Naive thymus-derived CD4-positive, alpha-beta T cell (primary cell): ENCODE results near the gene NTHL1. TPM values are rescaled to one million over a fixed set of nuclear protein-coding genes. Genes with fewer than 3 reads are reported as not detected.

Experiments used
- ATAC-seq: fragments of 150-1000 bp; cut with Tn5 transposase; 2 replicates; pipeline ENCODE4 v1.10.0; 2021; ENCODE audit warnings: mild to moderate bottlenecking, moderate library complexity
- CTCF ChIA-PET: fragments of 350-600 bp; sonication (Branson Sonifier 250); formaldehyde crosslinking; loops from one replicate; lab custom pipeline; 2021; ENCODE audit warnings: antibody characterized with exemption; lab: Charles Lee
- POLR2A ChIA-PET: fragments of 350-600 bp; sonication (Branson Sonifier 250); formaldehyde crosslinking; loops from one replicate; lab custom pipeline; 2021; ENCODE audit warnings: antibody characterized with exemption, inconsistent platforms; lab: Charles Lee
- DNase-seq, 9 donors: peaks; one replicate each; pipeline versions ENCODE4 v3.0.0 to v3.0.0-alpha.2; 2020 to 2022; ENCODE audit warnings: mixed read lengths in 1 of 9
- H3K27ac ChIP-seq: one replicate; pipeline ENCODE4 v1.7.0; 2013; ENCODE audit warnings: mild to moderate bottlenecking, low read depth, low read length, moderate library complexity
- H3K27me3 ChIP-seq, 2 donors: one replicate each; pipeline ENCODE4 v1.7.0; 2013; ENCODE audit warnings: low read length in 2 of 2, mild to moderate bottlenecking in 2 of 2, moderate library complexity in 2 of 2; ENCODE audit not compliant: control insufficient read depth in 2 of 2, insufficient read depth in 2 of 2
- H3K36me3 ChIP-seq, 3 experiments: 1 replicate in 2 of 3; 2 replicates in 1 of 3; pipeline ENCODE4 v1.7.0; 2013; ENCODE audit warnings: low read length in 3 of 3, mild to moderate bottlenecking in 3 of 3, moderate library complexity in 1 of 3; ENCODE audit not compliant: insufficient read depth in 3 of 3, control insufficient read depth in 2 of 3
- H3K4me1 ChIP-seq, 2 donors: one replicate each; pipeline ENCODE4 v1.7.0; 2013; ENCODE audit warnings: low read length in 2 of 2, mild to moderate bottlenecking in 2 of 2, moderate library complexity in 1 of 2; ENCODE audit not compliant: control insufficient read depth in 2 of 2, insufficient read depth in 2 of 2
- H3K4me3 ChIP-seq: 2 replicates; pipeline ENCODE4 v1.7.0; 2013; ENCODE audit warnings: mild to moderate bottlenecking, low read length
- H3K9me3 ChIP-seq, 3 experiments: 1 replicate in 2 of 3; 2 replicates in 1 of 3; pipeline ENCODE4 v1.7.0; 2013; ENCODE audit warnings: low read length in 3 of 3; ENCODE audit not compliant: control insufficient read depth in 2 of 3
- H3K27ac Mint-ChIP-seq, 9 donors: one replicate each; pipeline ENCODE4 v1.8.0; 2020 to 2022; ENCODE audit warnings: mixed read lengths in 9 of 9, mild to moderate bottlenecking in 8 of 9, moderate library complexity in 5 of 9, inconsistent platforms in 2 of 9
- H3K27me3 Mint-ChIP-seq, 5 donors: one replicate each; pipeline ENCODE4 v1.8.0; 2021 to 2022; ENCODE audit warnings: mixed read lengths in 5 of 5, mild to moderate bottlenecking in 1 of 5
- H3K36me3 Mint-ChIP-seq, 5 donors: one replicate each; pipeline ENCODE4 v1.8.0; 2020 to 2022; ENCODE audit warnings: mixed read lengths in 5 of 5, mild to moderate bottlenecking in 3 of 5, inconsistent platforms in 1 of 5
- H3K4me1 Mint-ChIP-seq, 7 donors: one replicate each; pipeline ENCODE4 v1.8.0; 2020 to 2022; ENCODE audit warnings: mixed read lengths in 7 of 7, mild to moderate bottlenecking in 3 of 7, inconsistent platforms in 1 of 7
- H3K4me3 Mint-ChIP-seq, 10 donors: one replicate each; pipeline ENCODE4 v1.8.0; 2020 to 2022; ENCODE audit warnings: mild to moderate bottlenecking in 10 of 10, mixed read lengths in 10 of 10, moderate library complexity in 6 of 10, inconsistent platforms in 2 of 10
- H3K9me3 Mint-ChIP-seq, 11 donors: one replicate each; pipeline ENCODE4 v1.8.0; 2020 to 2022; ENCODE audit warnings: mixed read lengths in 11 of 11, mild to moderate bottlenecking in 4 of 11, inconsistent platforms in 1 of 11, moderate library complexity in 1 of 11
- intact Hi-C, 2 donors: fragments of 100-400 bp; cut with micrococcal nuclease; formaldehyde crosslinking; loops; one replicate each; pipeline ENCODE4 v1.15.1; 2023
- polyA plus RNA-seq, 2 donors: library from polyadenylated mRNA; unstranded; fragments of 300-500 nt; fragmentation: Illumina TruSeq; gene quantifications; one replicate each; pipeline ENCODE4 v1.2.3, GENCODE V29; 2021
- total RNA-seq, 6 experiments: library from RNA in 5 of 6; stranded (reverse) in 5 of 6; gene quantifications; 1 replicate in 5 of 6; 2 replicates in 1 of 6; pipeline ENCODE4 v1.2.3 and lab custom pipeline; 2021 to 2026

NTHL1 gene
- total and polyA plus RNA-seq, 7 experiments from 2014 or later: 4.4 to 27.0 (median 9.4) TPM

- POLR2A ChIA-PET: no interaction called here
- CTCF ChIA-PET: no interaction called here
These were observed 16.8 kb upstream of the NTHL1 start for GRCh38 chr16:2064368-2064945.

GRCh38 chr16:2063861-2064260, 16.2 kb upstream of the NTHL1 start:
- H3K36me3 ChIP-seq: peaks cover 0 to 67% (median 0%) of the 10 kb centered on the region in 3 experiments
- H3K4me1 Mint-ChIP-seq: no peaks in the 10 kb centered on the region
- H3K9me3 Mint-ChIP-seq: no peaks in the 10 kb centered on the region
- H3K4me3 Mint-ChIP-seq: no peak overlapping the region
- H3K27ac ChIP-seq: no peak overlapping the region
- H3K4me3 ChIP-seq: no peak overlapping the region
- H3K36me3 Mint-ChIP-seq: peaks cover 0 to 25% (median 6%) of the 10 kb centered on the region in 5 donors
- H3K4me1 ChIP-seq: no peaks in the 10 kb centered on the region
- CTCF ChIA-PET: no interaction called here
- DNase-seq (no peak), ATAC-seq (no peak)
- no peak overlapping the region for H3K27ac Mint-ChIP-seq
- H3K27me3 ChIP-seq: no peaks in the 10 kb centered on the region
- H3K27me3 Mint-ChIP-seq: no peaks in the 10 kb centered on the region
- no peaks in the 10 kb centered on the region for H3K9me3 ChIP-seq
- intact Hi-C loops: no loop called here
- POLR2A ChIA-PET: no interaction called here

More at GRCh38 chr16:2064368-2064945, 16.8 kb upstream of the NTHL1 start:
- Mint-ChIP-seq H3K4me3 (no peak overlapping the region), H3K27ac (no peak overlapping the region), H3K9me3 (no peaks in the 10 kb centered on the region), H3K4me1 (no peaks in the 10 kb centered on the region), H3K27me3 (no peaks in the 10 kb centered on the region), H3K36me3 (peaks cover 0 to 28% (median 6%) of the 10 kb centered on the region in 5 donors)
- no peaks in the 10 kb centered on the region for H3K27me3 ChIP-seq
- H3K36me3 ChIP-seq: peaks cover 0 to 70% (median 0%) of the 10 kb centered on the region in 3 experiments
- no peak overlapping the region for H3K4me3 ChIP-seq
- no peaks in the 10 kb centered on the region for H3K4me1 ChIP-seq
- ATAC-seq: no peak
- no peaks in the 10 kb centered on the region for H3K9me3 ChIP-seq
- H3K27ac ChIP-seq: no peak overlapping the region
- intact Hi-C loops: no loop called here
- DNase-seq: no peak

- no peak for ATAC-seq
- H3K4me3 ChIP-seq: no peak overlapping the region
- no peaks in the 10 kb centered on the region for H3K9me3 ChIP-seq
- POLR2A ChIA-PET: no interaction called here
- no peaks in the 10 kb centered on the region for H3K27me3 Mint-ChIP-seq
- H3K36me3 Mint-ChIP-seq: peaks cover 0 to 21% (median 6%) of the 10 kb centered on the region in 5 donors
- no peak overlapping the region for H3K27ac Mint-ChIP-seq
- intact Hi-C loops: no loop called here
- CTCF ChIA-PET: no interaction called here
- no peak overlapping the region for H3K4me3 Mint-ChIP-seq
- no peaks in the 10 kb centered on the region for H3K4me1 Mint-ChIP-seq
- H3K27me3 ChIP-seq: no peaks in the 10 kb centered on the region
- H3K36me3 ChIP-seq: peaks cover 0 to 74% (median 0%) of the 10 kb centered on the region in 3 experiments
- DNase-seq: no peak
- no peak overlapping the region for H3K27ac ChIP-seq
- H3K9me3 Mint-ChIP-seq: no peaks in the 10 kb centered on the region
- no peaks in the 10 kb centered on the region for H3K4me1 ChIP-seq
These were observed 15.2 kb upstream of the NTHL1 start for GRCh38 chr16:2062801-2063200.

GRCh38 chr16:2061526-2061925, 13.9 kb upstream of the NTHL1 start:
- ATAC-seq: no peak
- Histone ChIP-seq H3K27ac (no peak overlapping the region), H3K36me3 (peaks cover 0 to 84% (median 0%) of the 10 kb centered on the region in 3 experiments), H3K4me3 (no peak overlapping the region), H3K4me1 (no peaks in the 10 kb centered on the region), H3K9me3 (no peaks in the 10 kb centered on the region), H3K27me3 (no peaks in the 10 kb centered on the region)
- intact Hi-C loops: no loop called here
- no peaks in the 10 kb centered on the region for H3K9me3 Mint-ChIP-seq
- ChIA-PET CTCF (no interaction called here), POLR2A (no interaction called here)
- H3K4me3 Mint-ChIP-seq: no peak overlapping the region
- no peak for DNase-seq
- no peaks in the 10 kb centered on the region for H3K4me1 Mint-ChIP-seq
- peaks cover 0 to 18% (median 6%) of the 10 kb centered on the region in 5 donors for H3K36me3 Mint-ChIP-seq
- no peaks in the 10 kb centered on the region for H3K27me3 Mint-ChIP-seq
- H3K27ac Mint-ChIP-seq: no peak overlapping the region

- Histone ChIP-seq H3K4me3 (no peak overlapping the region), H3K4me1 (no peaks in the 10 kb centered on the region), H3K27me3 (no peaks in the 10 kb centered on the region), H3K36me3 (peaks cover 0 to 83% (median 0%) of the 10 kb centered on the region in 3 experiments), H3K27ac (no peak overlapping the region), H3K9me3 (no peaks in the 10 kb centered on the region)
- no peaks in the 10 kb centered on the region for H3K4me1 Mint-ChIP-seq
- DNase-seq: no peak
- peaks cover 0 to 14% (median 3%) of the 10 kb centered on the region in 5 donors for H3K36me3 Mint-ChIP-seq
- no peaks in the 10 kb centered on the region for H3K27me3 Mint-ChIP-seq
- no peak for ATAC-seq
- POLR2A ChIA-PET: no interaction called here
- H3K27ac Mint-ChIP-seq: no peak overlapping the region
- H3K9me3 Mint-ChIP-seq: no peaks in the 10 kb centered on the region
- H3K4me3 Mint-ChIP-seq: no peak overlapping the region
- CTCF ChIA-PET: no interaction called here
- intact Hi-C loops: no loop called here
These were observed 13.4 kb upstream of the NTHL1 start for GRCh38 chr16:2061023-2061422.

GRCh38 chr16:2060346-2060745, 12.7 kb upstream of the NTHL1 start:
- DNase-seq (no peak), ATAC-seq (no peak)
- no peak overlapping the region for H3K4me3 Mint-ChIP-seq
- no peaks in the 10 kb centered on the region for H3K27me3 Mint-ChIP-seq
- H3K36me3 Mint-ChIP-seq: peaks cover 0 to 10% (median 0%) of the 10 kb centered on the region in 5 donors
- ChIA-PET POLR2A (interaction anchor here (0.6 kb wide), 1 partner anchor 14 kb away, joined by 3 read pairs; no protein-coding TSS in a partner anchor), CTCF (no interaction called here)
- H3K9me3 ChIP-seq: no peaks in the 10 kb centered on the region
- no peak overlapping the region for H3K27ac Mint-ChIP-seq
- no peaks in the 10 kb centered on the region for H3K4me1 ChIP-seq
- no peaks in the 10 kb centered on the region for H3K4me1 Mint-ChIP-seq
- peaks cover 0 to 80% (median 0%) of the 10 kb centered on the region in 3 experiments for H3K36me3 ChIP-seq
- H3K9me3 Mint-ChIP-seq: no peaks in the 10 kb centered on the region
- H3K27ac ChIP-seq: no peak overlapping the region
- H3K27me3 ChIP-seq: no peaks in the 10 kb centered on the region
- intact Hi-C loops: no loop called here
- H3K4me3 ChIP-seq: no peak overlapping the region

- DNase-seq (no peak), ATAC-seq (no peak)
- intact Hi-C loops: no loop called here
- H3K27ac ChIP-seq: no peak overlapping the region
- Mint-ChIP-seq H3K36me3 (peaks cover 0 to 12% (median 0%) of the 10 kb centered on the region in 5 donors), H3K4me1 (no peaks in the 10 kb centered on the region), H3K27ac (no peak overlapping the region), H3K4me3 (no peak overlapping the region), H3K27me3 (no peaks in the 10 kb centered on the region), H3K9me3 (no peaks in the 10 kb centered on the region)
- ChIA-PET POLR2A (no interaction called here), CTCF (no interaction called here)
- H3K27me3 ChIP-seq: no peaks in the 10 kb centered on the region
- H3K36me3 ChIP-seq: peaks cover 0 to 85% (median 3%) of the 10 kb centered on the region in 3 experiments
- no peaks in the 10 kb centered on the region for H3K9me3 ChIP-seq
- H3K4me1 ChIP-seq: no peaks in the 10 kb centered on the region
- no peak overlapping the region for H3K4me3 ChIP-seq
These were observed 11.2 kb upstream of the NTHL1 start for GRCh38 chr16:2058872-2059271.
